Measurements from ENCODE around the gene FMR1NB. TPM values are rescaled to one million over a fixed set of nuclear protein-coding genes. Genes with fewer than 3 reads are reported as not detected.
A peak's percentile ranks its signal among the peaks of the same experiment; 100 is the strongest.

Gene FMR1NB
- total RNA-seq, 1 experiment from 2014 or later = not detected

DNA sequence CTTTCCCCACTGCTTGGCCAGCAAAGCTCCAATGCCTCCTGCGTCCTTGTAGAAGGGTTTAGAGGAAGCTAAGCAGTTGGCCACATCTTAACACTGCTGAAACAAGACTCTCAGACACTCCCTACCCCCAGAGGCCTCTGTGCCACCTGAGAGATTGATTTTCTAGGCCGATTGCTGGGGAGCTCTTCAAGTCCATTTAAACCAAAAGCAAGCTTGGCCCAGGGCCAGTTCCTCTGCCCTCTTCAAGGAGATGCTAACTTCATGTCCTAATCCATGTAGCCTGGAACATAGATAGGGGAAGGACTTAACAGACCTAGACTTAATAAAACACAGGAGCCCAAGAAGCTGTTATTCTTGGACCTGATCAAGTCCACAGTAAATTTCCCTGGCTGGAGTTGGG is 27.2 kb upstream of the FMR1NB start:
- H3K27ac ChIP-seq (ENCODE audit: low read length) = no peak overlapping the region
- H3K4me2 ChIP-seq (ENCODE audit: low read length) = no peak overlapping the region

DNA sequence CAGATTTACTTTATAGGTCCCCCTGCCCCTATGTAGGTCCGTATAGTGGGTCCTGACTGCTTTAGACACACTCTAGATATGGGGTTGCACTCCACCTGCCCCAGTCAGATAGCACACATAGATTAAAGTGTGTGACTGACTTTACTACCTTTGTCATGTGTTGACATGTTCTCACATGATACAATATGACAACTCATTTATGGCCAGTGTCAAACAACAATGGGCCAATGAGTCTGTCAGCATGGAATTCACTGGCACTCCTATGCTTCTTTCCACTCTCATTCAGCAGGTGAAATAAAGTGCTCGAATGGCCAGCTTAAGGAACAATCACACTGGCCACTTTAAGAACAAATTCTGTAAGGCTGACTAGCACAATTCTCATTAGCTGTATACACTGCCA is 23.8 kb upstream of the FMR1NB start:
- no peak for TF ChIP-seq EZH2phosphoT487 (IDR thresholded peaks at IDR 0.05; ENCODE audit: borderline replicate concordance, low read length)
- no peak for TF ChIP-seq EZH2 (IDR thresholded peaks at IDR 0.05; ENCODE audit: low read length, unreplicated experiment)
- TF ChIP-seq, protein P1, sequence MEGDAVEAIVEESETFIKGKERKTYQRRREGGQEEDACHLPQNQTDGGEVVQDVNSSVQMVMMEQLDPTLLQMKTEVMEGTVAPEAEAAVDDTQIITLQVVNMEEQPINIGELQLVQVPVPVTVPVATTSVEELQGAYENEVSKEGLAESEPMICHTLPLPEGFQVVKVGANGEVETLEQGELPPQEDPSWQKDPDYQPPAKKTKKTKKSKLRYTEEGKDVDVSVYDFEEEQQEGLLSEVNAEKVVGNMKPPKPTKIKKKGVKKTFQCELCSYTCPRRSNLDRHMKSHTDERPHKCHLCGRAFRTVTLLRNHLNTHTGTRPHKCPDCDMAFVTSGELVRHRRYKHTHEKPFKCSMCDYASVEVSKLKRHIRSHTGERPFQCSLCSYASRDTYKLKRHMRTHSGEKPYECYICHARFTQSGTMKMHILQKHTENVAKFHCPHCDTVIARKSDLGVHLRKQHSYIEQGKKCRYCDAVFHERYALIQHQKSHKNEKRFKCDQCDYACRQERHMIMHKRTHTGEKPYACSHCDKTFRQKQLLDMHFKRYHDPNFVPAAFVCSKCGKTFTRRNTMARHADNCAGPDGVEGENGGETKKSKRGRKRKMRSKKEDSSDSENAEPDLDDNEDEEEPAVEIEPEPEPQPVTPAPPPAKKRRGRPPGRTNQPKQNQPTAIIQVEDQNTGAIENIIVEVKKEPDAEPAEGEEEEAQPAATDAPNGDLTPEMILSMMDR (conservative IDR thresholded peaks at IDR 0.05; ENCODE audit: low read depth, low read length) = no peak

More for the DNA sequence above, 27.2 kb upstream of the FMR1NB start:
- Histone ChIP-seq H3K4me3 (ENCODE audit: low read length) (no peak overlapping the region), H3F3A (ENCODE audit: low read length, unreplicated experiment) (no peaks in the 10 kb centered on the region), H3K9me2 (replicated peaks; ENCODE audit: low read length) (no peaks in the 10 kb centered on the region), H2AFZ (ENCODE audit: low read length) (no peak overlapping the region), H3K4me1 (ENCODE audit: insufficient read depth, low read length) (no peaks in the 10 kb centered on the region), H3K79me2 (ENCODE audit: low read length) (no peaks in the 10 kb centered on the region), H3K36me3 (ENCODE audit: low read depth, low read length) (no peaks in the 10 kb centered on the region; the same call in 1 of the 2 replicates), H3K27me3 (ENCODE audit: low read length) (no peaks in the 10 kb centered on the region), H3K9me3 (ENCODE audit: low read length) (no peaks in the 10 kb centered on the region), H4K20me1 (ENCODE audit: low read length) (no peaks in the 10 kb centered on the region), H3K9ac (ENCODE audit: low read length) (no peak overlapping the region)
- ChIA-PET CTCF (no interaction called here), POLR2A (ENCODE audit: unreplicated experiment) (no interaction called here)
- intact Hi-C loops (cut with micrococcal nuclease) = no loop called here
- no TSS peak for BruUV-seq (replicated peaks)
- TF ChIP-seq, protein P1 (conservative IDR thresholded peaks at IDR 0.05; ENCODE audit: low read depth, low read length) = no peak
- TF ChIP-seq EZH2phosphoT487 (IDR thresholded peaks at IDR 0.05; ENCODE audit: borderline replicate concordance, low read length) = no peak
- TF ChIP-seq EZH2 (IDR thresholded peaks at IDR 0.05; ENCODE audit: low read length, unreplicated experiment) = no peak
- DNase-seq (no peak), ATAC-seq (no peak)

DNA sequence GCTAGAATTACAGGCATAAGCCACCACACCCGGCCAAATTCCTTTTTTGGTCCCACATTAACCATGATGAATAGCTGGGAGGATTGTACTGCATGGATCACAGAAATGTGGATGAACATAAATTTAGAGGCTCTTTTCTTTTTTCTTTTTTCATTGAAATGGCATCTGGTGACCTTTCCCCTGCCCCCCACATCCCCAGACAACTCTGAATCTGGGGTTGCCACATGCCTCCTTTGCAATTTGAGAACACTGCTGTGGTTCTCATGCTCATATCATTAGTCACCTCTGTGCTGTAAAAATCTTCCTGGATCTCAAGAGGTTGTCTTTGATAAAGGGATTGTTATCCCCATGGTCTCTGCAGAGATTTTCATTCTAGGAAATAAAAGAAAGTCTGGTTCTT is 22.8 kb upstream of the FMR1NB start:
- Histone ChIP-seq H3K9me2 (replicated peaks; ENCODE audit: low read length) (no peaks in the 10 kb centered on the region), H3K4me1 (ENCODE audit: insufficient read depth, low read length) (no peaks in the 10 kb centered on the region), H3K27ac (ENCODE audit: low read length) (no peak overlapping the region), H3K4me2 (ENCODE audit: low read length) (no peak overlapping the region), H3K36me3 (ENCODE audit: low read depth, low read length) (no peaks in the 10 kb centered on the region), H3K9ac (ENCODE audit: low read length) (no peak overlapping the region), H3K9me3 (ENCODE audit: low read length) (no peaks in the 10 kb centered on the region), H3K4me3 (ENCODE audit: low read length) (no peak overlapping the region), H2AFZ (ENCODE audit: low read length) (no peak overlapping the region), H4K20me1 (ENCODE audit: low read length) (no peaks in the 10 kb centered on the region), H3K27me3 (ENCODE audit: low read length) (no peaks in the 10 kb centered on the region), H3F3A (ENCODE audit: low read length, unreplicated experiment) (no peaks in the 10 kb centered on the region), H3K79me2 (ENCODE audit: low read length) (no peaks in the 10 kb centered on the region)
- BruUV-seq (replicated peaks) = no TSS peak
- POLR2A ChIA-PET (ENCODE audit: unreplicated experiment) = no interaction called here
- TF ChIP-seq EZH2phosphoT487 (IDR thresholded peaks at IDR 0.05; ENCODE audit: borderline replicate concordance, low read length) = no peak
- TF ChIP-seq, protein P1 (conservative IDR thresholded peaks at IDR 0.05; ENCODE audit: low read depth, low read length) = no peak
- no peak for TF ChIP-seq EZH2 (IDR thresholded peaks at IDR 0.05; ENCODE audit: low read length, unreplicated experiment)
- CTCF ChIA-PET = no interaction called here
- no peak for ATAC-seq
- DNase-seq = peak; percentile 10
- intact Hi-C loops (cut with micrococcal nuclease) = no loop called here

More for the DNA sequence above, 23.8 kb upstream of the FMR1NB start:
- H3K36me3 ChIP-seq (ENCODE audit: low read depth, low read length) = no peaks in the 10 kb centered on the region
- H3K27me3 ChIP-seq (ENCODE audit: low read length) = no peaks in the 10 kb centered on the region
- H3K4me1 ChIP-seq (ENCODE audit: insufficient read depth, low read length) = no peaks in the 10 kb centered on the region
- no peak for ATAC-seq
- no peaks in the 10 kb centered on the region for H3K9me3 ChIP-seq (ENCODE audit: low read length)
- POLR2A ChIA-PET (ENCODE audit: unreplicated experiment) = no interaction called here
- H3K4me2 ChIP-seq (ENCODE audit: low read length) = no peak overlapping the region
- intact Hi-C loops (cut with micrococcal nuclease) = no loop called here
- no peak for DNase-seq
- no peaks in the 10 kb centered on the region for H3K9me2 ChIP-seq (replicated peaks; ENCODE audit: low read length)
- no peak overlapping the region for H3K4me3 ChIP-seq (ENCODE audit: low read length)
- no peaks in the 10 kb centered on the region for H3K79me2 ChIP-seq (ENCODE audit: low read length)
- no TSS peak for BruUV-seq (replicated peaks)
- no peak overlapping the region for H2AFZ ChIP-seq (ENCODE audit: low read length)
- H4K20me1 ChIP-seq (ENCODE audit: low read length) = no peaks in the 10 kb centered on the region
- H3K9ac ChIP-seq (ENCODE audit: low read length) = no peak overlapping the region
- H3F3A ChIP-seq (ENCODE audit: low read length, unreplicated experiment) = no peaks in the 10 kb centered on the region
- CTCF ChIA-PET = no interaction called here
- H3K27ac ChIP-seq (ENCODE audit: low read length) = no peak overlapping the region

Data from PC-3 (cell line).